ENCODE measurements around the gene CTTNBP2. TPM values are rescaled to one million over a fixed set of nuclear protein-coding genes. Genes with fewer than 3 reads are reported as not detected.

CTTNBP2 gene
- 3.9 and 11.9 TPM in 2 replicates for total RNA-seq (ENCODE audit: low replicate concordance)

- peak; percentile 38 for TF ChIP-seq CTCF (IDR thresholded peaks at IDR 0.05; ENCODE audit: insufficient read depth, low read length)
- peak within 1 kb of the TSS; percentile 74 for H3K4me3 ChIP-seq (ENCODE audit: low read depth, low read length)
- DNase-seq (ENCODE audit: low read depth), result peak; percentile 51
Measured at GRCh38 chr7:117873310-117874190, at the start of gene CTTNBP2. Gene CTTNBP2 (minus strand): TSS chr7:117873441. CDS start chr7:117873415, 26 bp downstream.

DNA sequence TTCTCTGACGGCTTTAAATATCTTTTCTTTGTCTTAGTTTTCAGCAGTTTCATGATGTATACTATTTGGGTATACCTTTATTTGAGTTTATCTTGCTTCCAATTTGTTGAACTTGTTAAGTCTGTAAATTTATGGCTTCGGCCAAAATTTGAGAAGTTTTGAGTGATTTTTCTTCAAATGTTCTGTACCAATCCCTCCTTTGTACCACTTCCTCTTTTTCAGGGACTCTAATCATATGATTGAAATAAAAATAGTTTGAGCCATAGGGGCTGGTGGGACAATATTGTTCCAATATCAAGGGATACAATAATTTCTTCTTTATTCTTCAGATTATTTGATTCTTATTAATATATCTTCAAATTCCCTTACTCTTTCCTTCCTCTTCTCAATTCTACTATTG, 43.1 kb upstream of the CTTNBP2 start:
- no peak for DNase-seq (ENCODE audit: low read depth)
- no peak overlapping the region for H3K4me3 ChIP-seq (ENCODE audit: low read depth, low read length)
- no peak for TF ChIP-seq CTCF (IDR thresholded peaks at IDR 0.05; ENCODE audit: insufficient read depth, low read length)

DNA sequence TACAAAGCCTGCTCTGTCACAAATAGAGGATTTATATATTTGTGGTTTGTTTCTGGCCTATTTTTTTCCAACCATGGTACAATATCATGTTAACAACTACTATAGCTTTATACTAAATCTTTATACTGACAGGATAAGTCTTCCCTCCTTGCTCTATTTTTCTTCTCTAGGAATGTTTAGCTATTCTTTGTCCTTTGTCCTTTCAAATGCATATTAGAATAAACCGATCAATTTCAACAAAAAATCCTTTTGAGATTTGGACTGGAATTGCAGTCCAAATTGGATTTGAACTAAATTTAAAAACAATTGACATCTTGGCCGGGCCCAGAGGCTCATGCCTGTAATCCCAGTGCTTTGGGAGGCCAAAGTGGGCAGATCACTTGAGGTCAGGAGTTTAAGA, 39.2 kb upstream of the CTTNBP2 start:
- no peak for TF ChIP-seq CTCF (IDR thresholded peaks at IDR 0.05; ENCODE audit: insufficient read depth, low read length)
- no peak for DNase-seq (ENCODE audit: low read depth)
- no peak overlapping the region for H3K4me3 ChIP-seq (ENCODE audit: low read depth, low read length)

DNA sequence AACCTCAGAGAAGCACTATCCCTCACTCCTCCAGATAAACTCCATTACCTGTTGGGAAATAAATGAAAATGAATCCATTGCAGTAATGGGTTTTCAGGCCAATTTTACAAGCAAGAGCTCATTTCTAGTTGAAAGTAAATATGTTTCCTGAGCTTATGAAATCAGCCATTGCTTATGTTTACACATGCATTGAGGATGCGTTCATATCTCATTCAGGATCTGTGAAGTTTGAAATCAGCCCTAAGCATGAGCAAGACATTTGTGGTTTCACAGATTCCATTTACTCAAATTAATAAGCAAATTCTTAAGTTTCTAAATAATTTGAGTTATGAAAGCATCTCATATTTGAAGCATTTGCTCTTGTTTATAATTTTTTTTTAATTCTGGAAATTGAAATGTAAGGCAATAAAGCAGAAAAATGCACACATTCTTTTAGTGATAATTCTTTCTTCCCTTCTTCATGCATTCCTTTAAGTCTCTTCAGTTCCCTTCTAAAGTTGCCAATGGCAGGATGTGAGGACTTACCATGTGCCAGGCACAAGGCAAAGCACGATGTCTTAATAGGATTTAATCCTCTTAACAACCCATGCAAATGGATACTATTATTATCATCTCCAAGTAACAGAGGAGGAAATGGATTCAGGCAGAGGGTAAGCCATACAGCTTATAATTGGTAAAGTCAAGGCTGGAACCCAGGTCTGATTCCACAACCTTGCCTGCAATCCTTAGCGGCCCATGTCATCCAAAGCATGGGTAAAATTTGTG, 35.0 kb upstream of the CTTNBP2 start:
- H3K4me3 ChIP-seq (ENCODE audit: low read depth, low read length), result no peak overlapping the region
- no peak for DNase-seq (ENCODE audit: low read depth)
- TF ChIP-seq CTCF (IDR thresholded peaks at IDR 0.05; ENCODE audit: insufficient read depth, low read length), result no peak

DNA sequence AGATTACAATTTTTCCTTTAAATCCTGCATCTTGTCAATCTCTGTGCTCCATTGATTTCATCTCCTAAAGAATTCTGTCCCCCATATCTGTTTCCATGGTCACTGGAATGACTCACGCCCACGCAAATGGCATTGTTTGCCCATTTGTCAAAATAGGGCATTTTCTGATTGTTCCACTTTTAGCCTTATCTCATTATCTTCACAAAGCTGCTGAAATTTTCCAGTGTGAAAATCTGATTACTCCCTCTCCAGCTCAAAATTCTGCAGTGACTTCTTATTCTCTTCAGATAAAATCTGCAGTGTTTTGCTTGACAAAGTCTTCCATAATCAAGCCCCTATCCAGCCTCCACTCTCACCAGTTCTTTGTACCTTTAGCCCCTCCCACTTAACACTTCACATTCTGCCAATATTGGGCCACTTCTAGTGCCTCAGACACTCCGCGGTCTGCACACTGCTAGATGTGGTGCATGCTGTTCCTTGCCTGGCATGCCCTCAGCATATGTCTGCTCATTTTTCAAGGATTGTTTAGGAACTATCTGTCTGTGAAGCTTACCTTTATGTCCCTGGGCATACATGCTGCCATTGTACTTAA, 33.9 kb upstream of the CTTNBP2 start:
- no peak for DNase-seq (ENCODE audit: low read depth)
- TF ChIP-seq CTCF (IDR thresholded peaks at IDR 0.05; ENCODE audit: insufficient read depth, low read length), result no peak
- no peak overlapping the region for H3K4me3 ChIP-seq (ENCODE audit: low read depth, low read length)

- no peak overlapping the region for H3K4me3 ChIP-seq (ENCODE audit: low read depth, low read length)
- DNase-seq (ENCODE audit: low read depth), result no peak
- TF ChIP-seq CTCF (IDR thresholded peaks at IDR 0.05; ENCODE audit: insufficient read depth, low read length), result no peak
Measured at GRCh38 chr7:117902314-117902889, 29.2 kb upstream of the CTTNBP2 start.

Measured in fibroblast of the aortic adventitia (primary cell).